GM12891 (cell line): ENCODE results near the gene STK38L.

Experiments
- PAX5 ChIP-seq: IDR thresholded peaks from 2 replicates; pipeline ENCODE4 v1.6.1; 2011; ENCODE audit warnings: low read length, moderate library complexity, mild to moderate bottlenecking; ENCODE audit not compliant: insufficient read depth, severe bottlenecking
- POLR2A ChIP-seq: IDR thresholded peaks from 2 replicates; pipeline ENCODE4 v1.6.1; 2011; ENCODE audit warnings: low read depth, low read length, control low read depth
- POLR2AphosphoS5 ChIP-seq: IDR thresholded peaks from 2 replicates; pipeline ENCODE4 v1.6.1; 2011; ENCODE audit warnings: low read depth, low read length, control low read depth
- TAF1 ChIP-seq: IDR thresholded peaks from 2 replicates; pipeline ENCODE4 v1.6.1; 2011; ENCODE audit warnings: low read depth, low read length, control low read depth

- TF ChIP-seq POLR2A, result no peak
- TF ChIP-seq PAX5, result no peak
- TF ChIP-seq POLR2AphosphoS5, result no peak
- TF ChIP-seq TAF1, result no peak
Observed at GRCh38 chr12:27194644-27195043, 49.4 kb upstream of the STK38L start.
